SHP77 (cell line): ENCODE results near the gene MBNL1.

Source experiments
- DNase-seq, 2 experiments: peaks; one replicate each; lab custom pipeline; 2025; lab: John Stamatoyannopoulos, UW

Gene MBNL1

GRCh38 chr3:152276681-152277080 lies 8.0 kb downstream of the MBNL1 start:
- DNase-seq: no peak

- DNase-seq: no peak
Measured at GRCh38 chr3:152277198-152277597, 8.5 kb downstream of the MBNL1 start.

- no peak for DNase-seq
Measured at GRCh38 chr3:152278756-152279427, 10.2 kb downstream of the MBNL1 start.

GRCh38 chr3:152279479-152279878 lies 10.8 kb downstream of the MBNL1 start:
- DNase-seq: no peak

- DNase-seq: no peak
Measured at GRCh38 chr3:152280539-152280938, 11.8 kb downstream of the MBNL1 start.

GRCh38 chr3:152281133-152281713 lies 12.5 kb downstream of the MBNL1 start:
- no peak for DNase-seq

- no peak for DNase-seq
Measured at GRCh38 chr3:152282813-152283212, 14.1 kb downstream of the MBNL1 start.

GRCh38 chr3:152283492-152284381 lies 15.0 kb downstream of the MBNL1 start:
- DNase-seq: no peak

GRCh38 chr3:152284906-152285305 lies 16.2 kb downstream of the MBNL1 start:
- no peak for DNase-seq

GRCh38 chr3:152285509-152285908 lies 16.8 kb downstream of the MBNL1 start:
- no peak for DNase-seq

GRCh38 chr3:152287898-152288576 lies 19.3 kb downstream of the MBNL1 start:
- DNase-seq: no peak

GRCh38 chr3:152288681-152289080 lies 20.0 kb downstream of the MBNL1 start:
- DNase-seq: no peak

GRCh38 chr3:152289708-152290107 lies 21.0 kb downstream of the MBNL1 start:
- no peak for DNase-seq

GRCh38 chr3:152290374-152290773 lies 21.6 kb downstream of the MBNL1 start:
- no peak for DNase-seq

GRCh38 chr3:152291238-152291637 lies 22.5 kb downstream of the MBNL1 start:
- no peak for DNase-seq

GRCh38 chr3:152291649-152292066 lies 22.9 kb downstream of the MBNL1 start:
- no peak for DNase-seq

GRCh38 chr3:152292366-152292765 lies 23.6 kb downstream of the MBNL1 start:
- DNase-seq: no peak

- DNase-seq: no peak
Measured at GRCh38 chr3:152293347-152294006, 24.7 kb downstream of the MBNL1 start.

GRCh38 chr3:152295344-152295743 lies 26.6 kb downstream of the MBNL1 start:
- DNase-seq: no peak

GRCh38 chr3:152295806-152296205 lies 27.1 kb downstream of the MBNL1 start:
- DNase-seq: no peak

GRCh38 chr3:152296382-152296781 lies 27.7 kb downstream of the MBNL1 start:
- DNase-seq: no peak

- no peak for DNase-seq
Measured at GRCh38 chr3:152296971-152297370, 28.2 kb downstream of the MBNL1 start.
